GM21786 (cell line): ENCODE results near the gene ENKUR.
"Not testable (repeated sequence)": the region's sequence is repeated elsewhere in the genome, so short reads cannot be mapped to it uniquely, and the experiment has no call there.

ENCODE experiments used
- ATAC-seq: cut with Tn5 transposase; IDR thresholded peaks from one replicate; pipeline ENCODE4 v1.9.1; 2021; ENCODE audit not compliant: unreplicated experiment

ENKUR gene

DNA sequence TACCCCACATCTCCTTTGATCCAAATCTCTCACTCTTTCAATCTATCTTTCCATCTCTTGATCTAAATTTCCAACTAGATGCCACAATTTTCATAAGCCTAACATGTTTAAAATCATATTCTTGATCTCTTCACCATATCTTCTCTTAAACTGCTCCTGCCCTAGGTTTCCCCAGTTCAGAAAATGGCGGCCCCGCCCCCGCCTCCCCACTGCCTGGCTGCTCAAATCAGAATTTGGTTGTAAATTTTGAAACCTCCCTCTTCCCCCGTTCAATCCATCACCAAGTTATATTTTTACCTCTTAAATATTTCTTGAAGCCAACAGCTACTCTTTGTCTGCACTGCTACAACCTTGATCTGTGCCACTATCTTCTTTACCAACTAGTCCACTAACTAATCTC, 36.3 kb downstream of the ENKUR start:
- ATAC-seq, result no peak

DNA sequence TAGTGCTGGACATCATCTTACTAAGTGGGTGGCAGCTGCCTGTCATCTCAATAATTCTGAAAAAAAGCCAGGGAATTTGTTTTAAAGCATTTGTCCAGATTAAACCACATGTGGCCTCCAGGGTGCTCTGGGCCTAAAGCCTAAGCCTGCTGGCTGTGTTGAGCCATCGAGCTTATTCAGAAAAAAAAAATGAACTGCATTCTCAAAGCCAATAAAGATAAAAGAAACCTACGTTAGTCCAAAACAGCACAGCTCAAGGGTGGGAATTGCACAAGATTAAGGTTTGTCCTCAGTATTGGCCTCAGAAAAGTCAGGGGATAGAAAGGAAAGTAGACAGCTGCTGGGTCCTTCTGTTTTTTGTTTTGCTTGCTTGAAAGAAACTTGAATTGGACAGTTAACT, 41.0 kb downstream of the ENKUR start:
- no peak for ATAC-seq

- no peak for ATAC-seq
Observed at GRCh38 chr10:24973163-24973562, 42.8 kb downstream of the ENKUR start.

DNA sequence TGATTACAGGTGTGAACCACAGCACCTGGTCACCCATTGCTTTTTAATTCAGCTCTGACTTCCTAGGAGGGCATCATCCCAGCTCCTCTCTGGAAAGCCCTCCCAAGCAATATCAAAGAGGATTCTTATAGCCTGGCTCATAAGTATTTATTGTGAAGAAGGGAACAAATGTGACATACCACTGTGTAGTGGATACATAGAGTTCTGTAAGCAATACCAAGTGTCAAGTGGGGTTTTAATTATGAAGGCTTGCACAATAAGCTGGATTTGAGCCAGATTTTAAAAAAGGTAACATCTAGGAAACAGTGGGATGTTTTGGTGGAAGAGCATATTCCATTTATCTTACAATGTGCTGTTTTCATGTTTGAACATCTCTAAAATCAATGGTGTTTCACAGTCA, 44.6 kb downstream of the ENKUR start:
- no peak for ATAC-seq

GRCh38 chr10:24969841-24970281, 46.1 kb downstream of the ENKUR start:
- ATAC-seq, result no peak

DNA sequence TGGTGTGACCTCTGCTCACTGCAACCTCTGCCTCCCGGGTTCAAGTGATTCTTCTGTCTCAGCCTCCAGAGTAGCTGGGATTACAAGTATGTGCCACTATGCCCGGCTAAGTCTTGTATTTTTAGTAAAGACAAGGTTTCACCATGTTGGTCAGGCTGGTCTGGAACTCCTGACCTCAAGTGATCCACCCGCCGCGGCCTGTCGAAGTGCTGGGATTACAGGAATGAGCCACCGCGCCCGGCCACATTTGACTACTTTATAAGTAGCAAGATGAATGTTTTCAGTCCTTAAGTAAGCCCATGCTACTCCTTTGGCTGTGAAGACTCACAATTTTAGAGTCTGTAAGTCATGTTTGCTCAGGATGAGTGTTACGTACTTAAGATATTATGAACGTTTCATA, 47.0 kb downstream of the ENKUR start:
- not testable (repeated sequence) for ATAC-seq

- ATAC-seq, result no peak
Observed at GRCh38 chr10:24968349-24968748, 47.6 kb downstream of the ENKUR start.

GRCh38 chr10:24966962-24967481, 48.9 kb downstream of the ENKUR start:
- no peak for ATAC-seq

GRCh38 chr10:24965051-24965450, 50.9 kb downstream of the ENKUR start:
- ATAC-seq, result no peak

DNA sequence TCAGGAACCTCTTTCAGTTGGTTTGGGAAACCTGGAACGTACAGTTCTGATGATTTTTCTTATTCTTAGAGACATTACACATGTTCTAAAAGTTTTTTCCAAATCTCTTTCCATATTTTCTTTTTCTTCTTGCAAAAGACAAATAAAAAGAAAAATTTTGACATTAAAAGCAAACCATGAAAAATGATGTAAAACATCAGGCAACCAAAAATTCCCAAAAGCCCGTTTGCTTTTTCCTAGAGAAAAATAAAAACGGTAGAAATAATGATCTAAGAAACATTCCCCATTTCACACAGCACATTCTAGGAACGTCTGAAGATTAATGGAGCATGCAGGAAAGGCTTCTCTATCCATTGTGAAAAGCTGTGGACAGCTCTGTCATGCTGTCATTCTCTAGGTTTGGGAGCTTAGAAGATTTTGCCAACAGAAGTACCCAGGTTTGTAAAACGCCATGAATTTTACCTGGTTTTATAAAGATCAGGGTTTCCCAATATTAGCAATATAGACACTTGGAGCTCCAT, 52.4 kb downstream of the ENKUR start:
- ATAC-seq, result no peak

GRCh38 chr10:24962995-24963394, 53.0 kb downstream of the ENKUR start:
- no peak for ATAC-seq

DNA sequence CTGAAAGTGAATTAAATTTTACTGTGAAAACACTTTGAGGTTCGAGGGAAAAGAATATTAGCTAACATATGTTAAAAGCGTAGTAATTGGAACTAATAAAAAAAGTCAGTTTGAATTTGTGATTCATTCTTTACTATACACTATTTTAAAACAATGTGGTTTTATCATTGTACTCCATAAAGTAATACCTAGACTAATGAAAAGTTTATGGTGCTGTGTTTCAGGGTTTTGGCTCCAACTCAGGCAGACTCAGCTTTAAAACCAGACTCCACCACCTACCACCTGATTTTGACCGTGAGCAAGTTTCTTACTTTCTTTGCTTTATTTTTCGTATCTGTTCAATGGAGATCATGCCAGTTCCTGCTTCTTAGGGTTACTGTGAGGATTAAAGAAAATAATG, 54.4 kb downstream of the ENKUR start:
- no peak for ATAC-seq

- ATAC-seq, result no peak
Observed at GRCh38 chr10:24959382-24959730, 56.6 kb downstream of the ENKUR start.

GRCh38 chr10:24958721-24959381, 57.1 kb downstream of the ENKUR start:
- ATAC-seq, result no peak

- ATAC-seq, result no peak
Observed at GRCh38 chr10:24958091-24958720, 57.8 kb downstream of the ENKUR start.

GRCh38 chr10:24957624-24958051, 58.3 kb downstream of the ENKUR start:
- ATAC-seq, result not testable (repeated sequence)

DNA sequence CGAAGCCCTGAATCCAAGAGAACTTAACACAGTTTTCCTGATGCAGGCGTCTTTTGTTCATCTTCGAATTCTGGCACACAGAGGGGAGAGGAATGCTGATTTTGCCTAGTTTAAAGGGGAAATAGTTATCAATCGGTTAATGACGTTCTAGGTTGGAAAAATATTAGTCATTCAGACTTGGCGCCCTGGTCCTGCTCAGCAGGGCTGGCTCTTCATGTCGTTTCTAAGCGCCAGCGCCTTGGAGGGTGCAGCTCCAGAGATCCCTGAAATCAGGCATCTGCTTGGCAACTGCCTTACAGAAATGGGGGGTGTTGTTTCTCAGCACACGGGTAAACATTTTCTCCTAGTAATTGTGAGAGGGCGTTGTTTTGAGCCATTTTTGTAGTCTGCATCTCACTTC, 62.3 kb downstream of the ENKUR start:
- no peak for ATAC-seq

DNA sequence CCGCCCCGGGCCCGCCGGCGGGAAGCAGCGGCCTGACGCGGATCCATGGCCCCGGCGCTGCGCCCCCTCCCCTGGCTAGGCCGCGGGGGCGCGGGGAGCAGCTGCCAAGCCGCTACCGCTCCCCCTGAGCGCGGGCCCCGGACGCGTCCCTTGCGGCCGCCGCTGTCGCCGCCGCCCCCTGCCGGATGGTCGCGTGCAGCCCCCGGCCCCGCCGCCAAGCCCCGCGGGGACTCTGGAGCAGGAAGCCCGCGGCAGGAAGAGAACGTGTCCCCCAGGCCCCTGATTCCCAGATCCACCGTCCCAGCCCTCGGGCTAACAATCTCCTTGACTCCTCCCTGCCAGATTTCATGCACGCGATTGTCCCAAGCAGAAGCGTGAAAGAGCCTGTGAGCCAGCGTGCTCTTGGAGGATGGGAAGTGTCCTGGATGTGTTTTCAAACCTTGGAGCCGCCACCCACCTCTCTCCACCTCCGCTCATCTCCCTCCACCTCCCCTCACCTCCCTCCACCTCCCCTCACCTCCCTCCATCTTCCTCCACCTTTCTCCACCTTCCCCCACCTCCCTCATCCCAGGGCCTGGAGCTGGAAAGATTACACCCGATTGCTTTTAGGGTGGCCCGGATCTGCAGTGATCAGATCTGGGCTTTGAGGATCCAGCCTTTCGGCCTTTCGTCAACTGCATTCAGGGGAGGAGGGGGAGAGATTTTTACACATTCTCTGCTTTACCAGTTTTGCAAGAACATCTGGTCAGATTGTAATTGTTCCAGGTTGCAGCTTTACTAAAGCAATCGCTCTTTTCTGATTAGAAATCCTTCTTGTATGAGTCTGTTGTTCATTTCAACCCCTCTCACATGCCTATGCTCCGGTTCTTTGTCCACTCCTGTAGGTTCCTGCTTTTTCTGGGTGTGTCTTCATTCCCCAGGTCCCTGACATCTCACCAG, 63.0 kb downstream of the ENKUR start:
- peak; percentile 62 for ATAC-seq

DNA sequence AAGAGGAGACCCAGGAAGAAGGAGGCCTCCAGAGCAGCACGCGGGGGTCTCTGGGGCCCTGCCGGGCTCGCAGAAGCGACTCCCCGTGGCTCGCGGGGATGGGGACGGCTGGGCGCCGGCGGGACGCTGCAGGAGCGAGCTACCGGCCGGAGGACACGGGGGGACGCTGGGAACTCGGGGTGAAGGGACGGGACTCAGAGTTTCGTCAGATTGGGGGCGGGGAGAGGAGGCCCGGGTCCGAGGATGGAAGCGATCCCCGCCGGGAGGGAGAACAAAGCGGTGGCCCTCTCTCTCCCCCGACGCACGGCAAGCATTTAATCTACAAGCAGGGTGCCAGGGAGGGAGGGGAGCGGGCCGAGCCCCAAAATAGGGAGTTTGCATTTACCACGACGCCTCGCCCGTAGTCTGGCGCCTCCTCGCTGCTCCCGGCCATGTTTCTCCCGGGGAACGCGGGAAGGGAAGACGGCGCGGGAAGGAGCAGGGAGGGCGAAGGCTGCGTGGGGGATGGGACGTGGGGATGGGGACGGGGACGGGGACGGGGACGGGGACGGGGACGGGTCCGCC, 63.7 kb downstream of the ENKUR start, which contains the start of gene PRTFDC1:
TSS of gene PRTFDC1 (minus strand) at position 464 of the 564 bp plus-strand sequence. CDS start at position 433, 31 bp downstream.
- peak; percentile 16 for ATAC-seq

- no peak for ATAC-seq
Observed at GRCh38 chr10:24951201-24952142, 64.5 kb downstream of the ENKUR start.
